ENCODE results near the gene CLASP1. TPM values are rescaled to one million over a fixed set of nuclear protein-coding genes. Genes with fewer than 3 reads are reported as not detected.

Gene CLASP1
- polyA plus RNA-seq, 3 donors from 2014 or later = 7.4 to 46.8 (median 22.0) TPM

Other genes starting within 250 kb of the CLASP1 start
- not detected for gene RNU4ATAC, start 118.6 kb downstream of the CLASP1 start, polyA plus RNA-seq
- gene NIFK, start 87.4 kb upstream of the CLASP1 start, polyA plus RNA-seq = 10 to 100 TPM; 35.6 to 67.4 (median 39.8) TPM
- 100 to 1,000 TPM in 1 of 3 donors, 10 to 100 TPM in 2; 76.5 to 114 (median 80.6) TPM for gene TSN, start 106.2 kb upstream of the CLASP1 start, polyA plus RNA-seq

Measured in immature natural killer cell (primary cell).